MCF 10A (cell line): ENCODE data around the gene WFS1. TPM values are rescaled to one million over a fixed set of nuclear protein-coding genes. Genes with fewer than 3 reads are reported as not detected.

ENCODE experiments used
- BruUV-seq: library from RNA; stranded (reverse); fragments of 400-500 nt; replicated peaks from 2 replicates; lab custom pipeline; 2021; lab: Mats Ljungman, UMichigan
- CTCF ChIA-PET: fragments of 300-600 bp; sonication (Branson Sonifier 250); formaldehyde crosslinking; extraction: SDS; loops from one replicate; lab custom pipeline; 2021; ENCODE audit warnings: antibody characterized with exemption, inconsistent platforms; lab: Yijun Ruan, JAX
- POLR2A ChIA-PET: fragments of 300-600, 350-650 bp; sonication (Branson Sonifier 250); formaldehyde crosslinking; extraction: SDS; loops from one replicate; lab custom pipeline; 2020; ENCODE audit warnings: antibody characterized with exemption, inconsistent platforms; lab: Yijun Ruan, JAX
- DNase-seq: peaks from one replicate; pipeline ENCODE4 v3.0.0-alpha.2; 2018; ENCODE audit not compliant: unreplicated experiment
- H3K27ac Mint-ChIP-seq: one replicate; pipeline ENCODE4 v1.8.0; 2022; ENCODE audit warnings: mild to moderate bottlenecking, low read depth, mixed read lengths; ENCODE audit not compliant: unreplicated experiment
- H3K27me3 Mint-ChIP-seq: one replicate; pipeline ENCODE4 v1.8.0; 2022; ENCODE audit warnings: mixed read lengths; ENCODE audit not compliant: insufficient read depth, unreplicated experiment
- H3K36me3 Mint-ChIP-seq: one replicate; pipeline ENCODE4 v1.8.0; 2022; ENCODE audit warnings: mild to moderate bottlenecking, moderate library complexity, mixed read lengths; ENCODE audit not compliant: insufficient read depth, unreplicated experiment
- H3K4me1 Mint-ChIP-seq: one replicate; pipeline ENCODE4 v1.8.0; 2022; ENCODE audit warnings: mixed read lengths; ENCODE audit not compliant: insufficient read depth, unreplicated experiment
- H3K4me3 Mint-ChIP-seq: one replicate; pipeline ENCODE4 v1.8.0; 2022; ENCODE audit warnings: mild to moderate bottlenecking, moderate library complexity, mixed read lengths; ENCODE audit not compliant: unreplicated experiment
- H3K9me3 Mint-ChIP-seq: one replicate; pipeline ENCODE4 v1.8.0; 2022; ENCODE audit warnings: mixed read lengths; ENCODE audit not compliant: unreplicated experiment
- CTCF ChIP-seq: fragments of 200-600 bp; IDR thresholded peaks from one replicate; pipeline ENCODE4 v1.8.0; 2022; ENCODE audit warnings: antibody characterized with exemption, mild to moderate bottlenecking; ENCODE audit not compliant: unreplicated experiment
- intact Hi-C: fragments of 100-400 bp; cut with micrococcal nuclease; formaldehyde crosslinking; loops from 2 replicates; pipeline ENCODE4 v1.14.1; 2022
- total RNA-seq: library from RNA; stranded (reverse); gene quantifications from 2 replicates; pipeline ENCODE4 v1.2.3, GENCODE V29; 2022

The WFS1 gene
- total RNA-seq, 1 experiment from 2014 or later, result 41.7 TPM

GRCh38 chr4:6229671-6230501 lies 39.8 kb upstream of the WFS1 start:
- DNase-seq, result no peak
- intact Hi-C loops, result no loop called here
- H3K9me3 Mint-ChIP-seq, result no peaks in the 10 kb centered on the region
- no peak overlapping the region for H3K27ac Mint-ChIP-seq
- no peaks in the 10 kb centered on the region for H3K27me3 Mint-ChIP-seq
- no TSS peak for BruUV-seq
- no peak for TF ChIP-seq CTCF
- no peaks in the 10 kb centered on the region for H3K4me1 Mint-ChIP-seq
- no peak overlapping the region for H3K4me3 Mint-ChIP-seq
- CTCF ChIA-PET, result interaction anchor here (1.1 to 1.3 kb wide), 3 partner anchors 21 to 102 kb away, joined by 3 to 6 read pairs (median 3); no protein-coding TSS in a partner anchor
- H3K36me3 Mint-ChIP-seq, result peaks cover under 1% of the 10 kb centered on the region
- POLR2A ChIA-PET, result no interaction called here

- BruUV-seq, result no TSS peak
- ChIA-PET POLR2A (no interaction called here), CTCF (no interaction called here)
- Mint-ChIP-seq H3K4me3 (no peak overlapping the region), H3K9me3 (no peaks in the 10 kb centered on the region), H3K27me3 (no peaks in the 10 kb centered on the region), H3K36me3 (no peaks in the 10 kb centered on the region), H3K4me1 (no peaks in the 10 kb centered on the region), H3K27ac (no peak overlapping the region)
- DNase-seq, result no peak
- intact Hi-C loops, result no loop called here
- TF ChIP-seq CTCF, result no peak
These were observed 39.2 kb upstream of the WFS1 start for GRCh38 chr4:6230502-6230785.

GRCh38 chr4:6230827-6231662 lies 38.6 kb upstream of the WFS1 start:
- BruUV-seq, result no TSS peak
- POLR2A ChIA-PET, result no interaction called here
- no peaks in the 10 kb centered on the region for H3K36me3 Mint-ChIP-seq

More at GRCh38 chr4:6230827-6231662, 38.6 kb upstream of the WFS1 start:
- no peak overlapping the region for H3K27ac Mint-ChIP-seq
- no peak for DNase-seq
- H3K4me3 Mint-ChIP-seq, result no peak overlapping the region
- intact Hi-C loops, result no loop called here
- no peak for TF ChIP-seq CTCF
- no peaks in the 10 kb centered on the region for H3K27me3 Mint-ChIP-seq
- no peaks in the 10 kb centered on the region for H3K9me3 Mint-ChIP-seq
- CTCF ChIA-PET, result interaction anchor here (0.7 to 0.9 kb wide), 2 partner anchors 101 to 460 kb away, joined by 3 to 4 read pairs; no protein-coding TSS in a partner anchor
- no peaks in the 10 kb centered on the region for H3K4me1 Mint-ChIP-seq
